Liver (tissue), 9 donors: Measurements from ENCODE around the gene ORAI2. TPM values are rescaled to one million over a fixed set of nuclear protein-coding genes. Genes with fewer than 3 reads are reported as not detected.

ENCODE experiments used
- DNase-seq: peaks from one replicate; pipeline ENCODE4 v3.0.0-alpha.2; 2017; ENCODE audit warnings: low spot score
- H3K27ac ChIP-seq, 2 donors: one replicate each; pipeline ENCODE4 v1.7.0; 2013; ENCODE audit warnings: inconsistent platforms in 2 of 2, low read length in 2 of 2, control low read depth in 1 of 2, low read depth in 1 of 2, mild to moderate bottlenecking in 1 of 2
- H3K27me3 ChIP-seq, 4 donors: one replicate each; pipeline versions ENCODE4 v1.6.1 to v1.7.0; 2013; ENCODE audit warnings: low read length in 3 of 4, inconsistent platforms in 1 of 4, mild to moderate bottlenecking in 1 of 4, moderate library complexity in 1 of 4; ENCODE audit not compliant: control insufficient read depth in 4 of 4, insufficient read depth in 4 of 4
- H3K36me3 ChIP-seq, 4 donors: one replicate each; pipeline versions ENCODE4 v1.6.1 to v1.7.0; 2013; ENCODE audit warnings: low read length in 3 of 4, mild to moderate bottlenecking in 3 of 4, low read depth in 1 of 4, moderate library complexity in 1 of 4; ENCODE audit not compliant: control insufficient read depth in 4 of 4, insufficient read depth in 3 of 4
- H3K4me1 ChIP-seq, 4 donors: one replicate each; pipeline versions ENCODE4 v1.6.1 to v1.7.0; 2013; ENCODE audit warnings: low read length in 3 of 4, mild to moderate bottlenecking in 3 of 4, moderate library complexity in 1 of 4; ENCODE audit not compliant: control insufficient read depth in 4 of 4, insufficient read depth in 4 of 4
- H3K4me3 ChIP-seq, 3 donors: one replicate each; pipeline versions ENCODE4 v1.6.1 to v1.7.0; 2013; ENCODE audit warnings: low read length in 3 of 3, control low read depth in 1 of 3, low read depth in 1 of 3, mild to moderate bottlenecking in 1 of 3
- H3K9ac ChIP-seq, 2 donors: one replicate each; pipeline ENCODE4 v1.7.0; 2013; ENCODE audit warnings: low read length in 2 of 2, mild to moderate bottlenecking in 2 of 2, moderate library complexity in 2 of 2, control low read depth in 1 of 2, low read depth in 1 of 2
- H3K9me3 ChIP-seq, 4 donors: one replicate each; pipeline versions ENCODE4 v1.6.1 to v1.7.0; 2013; ENCODE audit warnings: low read length in 3 of 4; ENCODE audit not compliant: control insufficient read depth in 4 of 4
- ATF3 ChIP-seq: IDR thresholded peaks from 2 replicates; pipeline ENCODE4 v1.6.1; 2016; ENCODE audit warnings: antibody characterized with exemption
- CTCF ChIP-seq: fragments of 150-350 bp; IDR thresholded peaks from 2 replicates; pipeline ENCODE4 v1.5.1; 2017; ENCODE audit warnings: improper control_type of control experiment, low read depth, low read length; ENCODE audit not compliant: missing input control
- EGR1 ChIP-seq, 2 donors: IDR thresholded peaks; 2 replicates each; pipeline ENCODE4 v1.6.1; 2016 to 2018; ENCODE audit warnings: antibody characterized with exemption in 2 of 2, low read depth in 2 of 2
- FOXA1 ChIP-seq: IDR thresholded peaks from 2 replicates; pipeline ENCODE4 v1.6.1; 2016; ENCODE audit warnings: antibody characterized with exemption
- FOXA2 ChIP-seq: IDR thresholded peaks from 2 replicates; pipeline ENCODE4 v1.6.1; 2016; ENCODE audit warnings: antibody characterized with exemption
- GABPA ChIP-seq, 2 donors: IDR thresholded peaks in 1 of 2; conservative IDR thresholded peaks in 1 of 2; 2 replicates each; pipeline ENCODE4 v1.6.1; 2016; ENCODE audit warnings: antibody characterized with exemption in 2 of 2, mild to moderate bottlenecking in 1 of 2, moderate library complexity in 1 of 2
- HNF4A ChIP-seq, 2 donors: conservative IDR thresholded peaks; 2 replicates each; pipeline ENCODE4 v1.6.1; 2016; ENCODE audit warnings: antibody characterized with exemption in 2 of 2, mild to moderate bottlenecking in 2 of 2
- HNF4G ChIP-seq: IDR thresholded peaks from 2 replicates; pipeline ENCODE4 v1.6.1; 2016; ENCODE audit warnings: antibody characterized with exemption
- JUND ChIP-seq, 2 donors: IDR thresholded peaks; 2 replicates each; pipeline ENCODE4 v1.6.1; 2016; ENCODE audit warnings: antibody characterized with exemption in 2 of 2
- MAX ChIP-seq: IDR thresholded peaks from 2 replicates; pipeline ENCODE4 v1.6.1; 2016; ENCODE audit warnings: antibody characterized with exemption
- NR2F2 ChIP-seq: IDR thresholded peaks from 2 replicates; pipeline ENCODE4 v1.6.1; 2016; ENCODE audit warnings: antibody characterized with exemption
- RAD21 ChIP-seq, 2 donors: IDR thresholded peaks; 2 replicates each; pipeline ENCODE4 v1.6.1; 2016; ENCODE audit warnings: antibody characterized with exemption in 2 of 2, mild to moderate bottlenecking in 2 of 2
- REST ChIP-seq: IDR thresholded peaks from 2 replicates; pipeline ENCODE4 v1.6.1; 2016; ENCODE audit warnings: antibody characterized with exemption, mild to moderate bottlenecking
- RXRA ChIP-seq, 2 donors: IDR thresholded peaks; 2 replicates each; pipeline ENCODE4 v1.6.1; 2017 to 2018; ENCODE audit warnings: antibody characterized with exemption in 2 of 2, mild to moderate bottlenecking in 1 of 2
- SP1 ChIP-seq: IDR thresholded peaks from 2 replicates; pipeline ENCODE4 v1.6.1; 2018; ENCODE audit warnings: antibody characterized with exemption, mild to moderate bottlenecking
- TAF1 ChIP-seq: conservative IDR thresholded peaks from 2 replicates; pipeline ENCODE4 v1.6.1; 2016; ENCODE audit warnings: antibody characterized with exemption, mild to moderate bottlenecking
- YY1 ChIP-seq: IDR thresholded peaks from 2 replicates; pipeline ENCODE4 v1.6.1; 2016; ENCODE audit warnings: antibody characterized with exemption, mild to moderate bottlenecking
- ZBTB33 ChIP-seq: IDR thresholded peaks from 2 replicates; pipeline ENCODE4 v1.6.1; 2016; ENCODE audit warnings: antibody characterized with exemption
- WGBS: extraction: QIAGEN DNeasy Blood & Tissue Kit; methylation state at CpG from one replicate; pipeline ENCODE4 v1.1.7; 2013; 5-methylcytosine and 5-hydroxymethylcytosine counted together
- polyA plus RNA-seq, 2 donors: library from polyadenylated mRNA; stranded (reverse) in 1 of 2; unstranded in 1 of 2; fragments of 200-250 nt in 1 of 2; fragments of >200 nt in 1 of 2; fragmentation: Nextera tagmentation in 1 of 2; extraction: Ambion mirVana in 1 of 2; gene quantifications; one replicate each; pipeline versions ENCODE4 v1.2.1 to v1.2.3, GENCODE V29; 2013 to 2015
- total RNA-seq, 2 donors: library from RNA; depleted of rRNA; stranded (reverse); fragments of >200 nt; gene quantifications; one replicate each; pipeline ENCODE4 v1.2.3, GENCODE V29; 2014
- donor health status: healthy.
- donor health status: healthy.
- donor health status: healthy.
- donor health status: healthy.
- donor health status: healthy.

ORAI2 gene
- total and polyA plus RNA-seq, 4 donors, result 1.3 to 10.3 (median 4.8) TPM

GRCh38 chr7:102446387-102447156 lies 13.2 kb downstream of the ORAI2 start:
- Histone ChIP-seq H3K9ac (no peak overlapping the region), H3K36me3 (peaks cover 0 to 2% (median 0%) of the 10 kb centered on the region in 4 donors), H3K9me3 (no peaks in the 10 kb centered on the region), H3K4me1 (no peaks in the 10 kb centered on the region), H3K27me3 (no peaks in the 10 kb centered on the region), H3K4me3 (no peak overlapping the region), H3K27ac (no peak overlapping the region)
- DNase-seq, result no peak
- 96% methylated on average over 41 of the region's 41 CpGs for WGBS
- TF ChIP-seq ZBTB33 (no peak), NR2F2 (no peak), GABPA (IDR thresholded peaks at IDR 0.05 in 1 of 2, conservative IDR thresholded peaks at IDR 0.05 in 1 of 2) (no peak), JUND (IDR thresholded peaks at IDR 0.05) (no peak), FOXA1 (no peak), YY1 (no peak), TAF1 (no peak), MAX (no peak), HNF4A (conservative IDR thresholded peaks at IDR 0.05) (no peak), EGR1 (IDR thresholded peaks at IDR 0.05; ENCODE audit: low read depth in 2 of 2) (no peak), RXRA (IDR thresholded peaks at IDR 0.05) (no peak), SP1 (no peak), FOXA2 (no peak), HNF4G (no peak), RAD21 (IDR thresholded peaks at IDR 0.05) (no peak), ATF3 (no peak), REST (no peak), CTCF (no peak)
